Panc1 (cell line): Measurements from ENCODE around the gene PLPPR2. TPM values are rescaled to one million over a fixed set of nuclear protein-coding genes. Genes with fewer than 3 reads are reported as not detected.
"Not testable (repeated sequence)": the region's sequence is repeated elsewhere in the genome, so short reads cannot be mapped to it uniquely, and the experiment has no call there.

Experiments
- ATAC-seq: fragments of 200-7000 bp; cut with Tn5 transposase; 2 replicates; pipeline ENCODE4 v1.9.1; 2020; ENCODE audit warnings: mild to moderate bottlenecking, moderate library complexity
- BruUV-seq: library from RNA; stranded (reverse); fragments of 400-500 nt; replicated peaks from 2 replicates; lab custom pipeline; 2021; lab: Mats Ljungman, UMichigan
- CTCF ChIA-PET: fragments of 300-600 bp; sonication (Branson Sonifier 250); formaldehyde crosslinking; loops from one replicate; lab custom pipeline; 2022; ENCODE audit warnings: antibody characterized with exemption; lab: Charles Lee
- POLR2A ChIA-PET: fragments of 300-600 bp; sonication (Branson Sonifier 250); formaldehyde crosslinking; loops from one replicate; lab custom pipeline; 2022; ENCODE audit warnings: antibody characterized with exemption; lab: Charles Lee
- DNase-seq: peaks from one replicate; pipeline ENCODE4 v3.0.0-alpha.2; 2010; ENCODE audit warnings: low read depth, low spot score
- H3K27ac ChIP-seq: 2 replicates; pipeline ENCODE4 v1.5.1; 2011; ENCODE audit warnings: mild to moderate bottlenecking, low read length, inconsistent platforms
- H3K27me3 ChIP-seq: fragments of 200-500 bp; sonication (Bioruptor generic); 2 replicates; pipeline ENCODE4 v1.6.0; 2014; ENCODE audit warnings: low read length, inconsistent platforms; ENCODE audit not compliant: control insufficient read depth, insufficient read depth
- H3K36me3 ChIP-seq: fragments of 200-500 bp; sonication (Bioruptor generic); 2 replicates; pipeline ENCODE4 v1.5.1; 2014; ENCODE audit warnings: inconsistent platforms, mild to moderate bottlenecking, low read length, moderate library complexity; ENCODE audit not compliant: control insufficient read depth, insufficient read depth
- H3K4me1 ChIP-seq: 2 replicates; pipeline ENCODE4 v1.5.1; 2011; ENCODE audit warnings: inconsistent platforms, mild to moderate bottlenecking, low read length, moderate library complexity; ENCODE audit not compliant: control insufficient read depth, insufficient read depth
- H3K4me3 ChIP-seq, 2 experiments: 2 replicates each; pipeline ENCODE4 v1.5.1; 2011 to 2012; ENCODE audit warnings: low read depth in 2 of 2, low read length in 2 of 2, mild to moderate bottlenecking in 2 of 2, inconsistent platforms in 1 of 2, moderate library complexity in 1 of 2
- H3K9me3 ChIP-seq: fragments of 200-500 bp; sonication (Bioruptor generic); 2 replicates; pipeline ENCODE4 v1.5.1; 2014; ENCODE audit warnings: low read depth, mild to moderate bottlenecking, inconsistent platforms, low read length, moderate library complexity; ENCODE audit not compliant: control insufficient read depth, insufficient read depth
- CTCF ChIP-seq: fragments of 450-650 bp; IDR thresholded peaks from 2 replicates; pipeline ENCODE4 v1.5.1; 2017; ENCODE audit warnings: mild to moderate bottlenecking
- POLR2AphosphoS5 ChIP-seq: IDR thresholded peaks from 2 replicates; pipeline ENCODE4 v1.6.1; 2012; ENCODE audit warnings: mild to moderate bottlenecking, low read depth, low read length, moderate library complexity
- REST ChIP-seq, 2 experiments: IDR thresholded peaks; 2 replicates each; pipeline ENCODE4 v1.6.1; 2011 to 2012; ENCODE audit warnings: low read depth in 2 of 2, control low read depth in 1 of 2, low read length in 1 of 2, mild to moderate bottlenecking in 1 of 2, moderate library complexity in 1 of 2; ENCODE audit not compliant: insufficient read depth in 1 of 2
- SIN3A ChIP-seq: IDR thresholded peaks from 2 replicates; pipeline ENCODE4 v1.6.1; 2012; ENCODE audit warnings: low read depth, mild to moderate bottlenecking, low read length, moderate library complexity, borderline replicate concordance; ENCODE audit not compliant: insufficient read depth
- TCF7L2 ChIP-seq: IDR thresholded peaks from 2 replicates; pipeline ENCODE4 v1.6.1; 2011; ENCODE audit warnings: mild to moderate bottlenecking, low read depth, low read length, inconsistent platforms
- in situ Hi-C: cut with HindIII; loops from 2 replicates; pipeline ENCODE4 v1.10.0; 2016; ENCODE audit warnings: low sequenced_read_pairs, low pct_unique_long_range_greater_than_20kb
- intact Hi-C: fragments of 100-400 bp; cut with micrococcal nuclease; formaldehyde crosslinking; loops from one replicate; pipeline ENCODE4 v1.10.0; 2022; ENCODE audit not compliant: unreplicated experiment
- total RNA-seq: library from RNA; stranded (reverse); gene quantifications from one replicate; pipeline ENCODE4 v1.2.1, GENCODE V29; 2021; ENCODE audit not compliant: unreplicated experiment

Gene PLPPR2
- total RNA-seq, 1 experiment from 2014 or later, result 43.3 TPM

GRCh38 chr19:11339254-11340098 lies 15.8 kb upstream of the PLPPR2 start, which contains the start of gene RAB3D:
Gene RAB3D, minus strand, starts transcription at chr19:11339657. Its CDS starts 2,258 bp downstream, at chr19:11337399.
- ATAC-seq (peak; percentile 95), DNase-seq (peak; percentile 28)
- Histone ChIP-seq H3K27ac (peak within 1 kb of the TSS; percentile 66), H3K9me3 (no peaks in the 10 kb centered on the region), H3K27me3 (no peaks in the 10 kb centered on the region), H3K4me3 (peak within 1 kb of the TSS; percentile 61 to 63), H3K4me1 (peaks cover 13% of the 10 kb centered on the region; the same call in 1 of the 2 replicates), H3K36me3 (no peaks in the 10 kb centered on the region)
- peak; percentile 44; the same call in 1 of the 2 replicates for TF ChIP-seq POLR2AphosphoS5
- peak; percentile 62; the same call in 1 of the 2 replicates for TF ChIP-seq SIN3A
- no peak for TF ChIP-seq CTCF
- in situ Hi-C loops, result no loop called here
- CTCF ChIA-PET, result interaction anchor here (0.5 kb wide), 1 partner anchor 499 kb away, joined by 3 read pairs; no protein-coding TSS in a partner anchor
- no TSS peak for BruUV-seq
- intact Hi-C loops, result no loop called here
- POLR2A ChIA-PET, result no interaction called here

GRCh38 chr19:11340099-11340467 lies 15.1 kb upstream of the PLPPR2 start:
- POLR2A ChIA-PET, H3K27me3 ChIP-seq, DNase-seq, BruUV-seq, H3K9me3 ChIP-seq, ATAC-seq, in situ Hi-C loops, intact Hi-C loops, H3K36me3 ChIP-seq: not testable (repeated sequence)
- Histone ChIP-seq H3K4me1 (peaks cover 13% of the 10 kb centered on the region), H3K27ac (peak overlapping the region; percentile 66; the same call in 1 of the 2 replicates), H3K4me3 (peak overlapping the region; percentile 61 to 63)
- CTCF ChIA-PET, result interaction anchor here (0.5 kb wide), 1 partner anchor 498 kb away, joined by 3 read pairs; no protein-coding TSS in a partner anchor

- no peak for DNase-seq
- Histone ChIP-seq H3K27ac (no peak overlapping the region; the same call in 1 of the 2 replicates), H3K27me3 (no peaks in the 10 kb centered on the region), H3K36me3 (no peaks in the 10 kb centered on the region), H3K4me3 (no peak overlapping the region), H3K9me3 (no peaks in the 10 kb centered on the region), H3K4me1 (peaks cover 20% of the 10 kb centered on the region)
- CTCF ChIA-PET, result no interaction called here
- no peak for ATAC-seq
- in situ Hi-C loops, result no loop called here
- TF ChIP-seq CTCF, result no peak
- TF ChIP-seq SIN3A, result no peak
- no peak for TF ChIP-seq TCF7L2
- TF ChIP-seq REST (IDR thresholded peaks at IDR 0.05; ENCODE audit: insufficient read depth in 1 of 2, low read depth in 2 of 2, low read length in 1 of 2), result no peak
- TF ChIP-seq POLR2AphosphoS5, result no peak
- POLR2A ChIA-PET, result no interaction called here
- intact Hi-C loops, result no loop called here
- no TSS peak for BruUV-seq
Observed at GRCh38 chr19:11342429-11342828, 12.8 kb upstream of the PLPPR2 start.
